KOPT-K1 (cell line): ENCODE measurements around the gene KDM5B.
"Not testable (repeated sequence)": the region's sequence is repeated elsewhere in the genome, so short reads cannot be mapped to it uniquely, and the experiment has no call there.

Experiments used
- H3K27ac ChIP-seq: fragments of 200-600 bp; sonication (generic); 2 replicates; pipeline ENCODE4 v1.5.1; 2016; ENCODE audit warnings: antibody characterized with exemption, mild to moderate bottlenecking, low read depth, low read length; ENCODE audit not compliant: poor library complexity, severe bottlenecking
- H3K36me3 ChIP-seq: fragments of 200-600 bp; sonication (generic); 2 replicates; pipeline ENCODE4 v1.5.1; 2017; ENCODE audit warnings: antibody characterized with exemption, mild to moderate bottlenecking, low read length, moderate library complexity; ENCODE audit not compliant: insufficient read depth
- H3K9me3 ChIP-seq: fragments of 200-600 bp; sonication (generic); 2 replicates; pipeline ENCODE4 v1.5.1; 2017; ENCODE audit warnings: antibody characterized with exemption, low read length, mild to moderate bottlenecking; ENCODE audit not compliant: insufficient read depth, poor library complexity, severe bottlenecking

Gene KDM5B

DNA sequence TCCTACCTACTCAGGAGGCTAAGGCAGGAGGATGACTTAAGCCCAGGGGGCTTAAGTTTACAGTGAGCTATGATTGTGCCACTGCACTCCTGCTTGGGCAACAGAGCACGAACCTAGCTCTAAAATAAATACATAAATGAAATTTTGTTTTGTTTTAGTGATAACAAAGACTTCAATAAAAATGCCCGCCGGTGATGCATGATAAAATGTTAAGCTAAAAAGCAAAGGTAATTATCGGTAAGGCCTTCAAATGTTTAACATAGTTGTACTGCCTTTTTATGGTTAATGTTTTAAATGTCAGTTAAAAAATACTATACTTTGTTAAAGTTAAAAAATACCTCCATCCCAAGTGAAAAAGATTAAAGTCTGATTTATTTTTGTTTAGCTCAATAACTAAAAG, 27.0 kb downstream of the KDM5B start:
- H3K27ac ChIP-seq = no peak overlapping the region
- no peaks in the 10 kb centered on the region for H3K9me3 ChIP-seq
- no peaks in the 10 kb centered on the region for H3K36me3 ChIP-seq

DNA sequence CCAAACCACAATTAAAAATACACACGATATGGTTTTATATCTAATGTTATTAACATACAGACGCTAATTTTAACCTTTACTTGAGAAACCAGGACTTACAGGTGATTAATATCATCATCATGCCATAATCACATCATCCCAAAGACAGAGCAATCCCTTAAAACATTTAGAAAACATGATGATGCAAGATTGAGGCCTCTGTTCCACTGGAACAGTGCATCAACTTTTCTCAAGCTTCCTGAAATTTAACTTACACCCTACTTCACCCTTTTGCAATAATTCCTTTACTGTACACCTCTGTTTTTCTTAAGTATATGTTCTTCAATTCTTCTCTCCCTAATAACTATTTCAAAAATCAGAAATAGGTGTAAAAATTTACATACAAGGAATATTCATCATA, 38.1 kb downstream of the KDM5B start:
- H3K9me3 ChIP-seq = no peaks in the 10 kb centered on the region
- no peak overlapping the region for H3K27ac ChIP-seq
- H3K36me3 ChIP-seq = no peaks in the 10 kb centered on the region

DNA sequence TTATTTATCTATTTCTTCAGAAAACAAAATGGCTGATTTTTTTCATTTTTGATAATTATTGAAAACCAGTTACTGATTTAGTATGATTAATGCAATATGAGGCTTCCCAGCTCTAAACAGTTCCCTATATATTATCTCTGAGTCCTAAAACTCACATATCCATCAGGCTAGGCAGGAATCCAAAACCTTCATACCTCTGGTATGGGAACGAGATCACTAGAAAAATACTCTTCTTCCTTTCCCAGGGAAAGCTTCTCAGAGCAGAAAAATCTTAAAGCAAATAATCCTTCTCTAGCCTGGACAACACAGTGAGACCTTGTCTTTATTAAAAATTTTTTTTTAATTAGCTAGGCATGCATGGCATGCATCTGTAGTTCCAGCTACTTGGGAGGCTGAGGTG, 42.5 kb downstream of the KDM5B start:
- Histone ChIP-seq H3K9me3 (no peaks in the 10 kb centered on the region), H3K36me3 (no peaks in the 10 kb centered on the region), H3K27ac (no peak overlapping the region)

DNA sequence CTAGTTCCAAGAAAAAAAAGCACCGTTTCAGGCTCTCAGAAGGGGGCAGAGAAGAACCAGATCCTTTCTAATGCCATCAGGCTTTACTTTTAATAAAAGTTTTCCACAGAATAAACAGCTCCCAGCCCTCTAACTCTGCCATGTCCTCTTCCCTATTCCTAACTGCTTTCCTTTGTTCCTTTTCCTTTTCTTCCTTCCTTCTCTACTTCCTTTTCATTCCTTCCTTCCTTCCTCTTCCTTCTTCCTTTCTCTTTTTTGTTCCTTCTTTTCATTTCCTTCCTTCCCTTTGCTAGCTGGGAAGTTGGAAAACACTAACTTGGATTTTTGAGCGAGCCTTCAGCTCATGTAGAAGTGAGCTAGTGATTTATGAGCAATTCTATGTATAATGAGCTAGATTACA, 46.2 kb downstream of the KDM5B start:
- no peaks in the 10 kb centered on the region for H3K36me3 ChIP-seq
- no peak overlapping the region for H3K27ac ChIP-seq
- H3K9me3 ChIP-seq = no peaks in the 10 kb centered on the region

DNA sequence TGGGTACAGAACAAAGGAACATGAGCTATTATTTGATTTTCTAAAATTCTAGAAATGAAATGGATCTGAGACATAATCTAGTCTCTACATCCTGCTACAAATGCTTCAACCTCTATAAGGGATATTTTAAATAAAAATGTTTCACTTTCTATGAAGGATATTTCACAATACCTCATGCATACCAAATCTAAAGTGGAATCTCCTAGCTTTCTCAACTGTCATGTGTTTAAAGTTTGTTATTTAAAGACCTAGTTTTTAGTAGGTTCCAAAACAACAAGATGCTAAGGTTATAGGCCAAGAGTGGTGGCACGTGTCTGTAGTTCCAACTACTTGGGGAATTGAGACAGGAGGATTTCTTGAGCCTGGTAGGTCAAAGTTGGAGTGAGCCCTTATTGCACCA, 47.6 kb downstream of the KDM5B start:
- H3K27ac ChIP-seq = no peak overlapping the region
- H3K36me3 ChIP-seq = no peaks in the 10 kb centered on the region
- no peaks in the 10 kb centered on the region for H3K9me3 ChIP-seq

DNA sequence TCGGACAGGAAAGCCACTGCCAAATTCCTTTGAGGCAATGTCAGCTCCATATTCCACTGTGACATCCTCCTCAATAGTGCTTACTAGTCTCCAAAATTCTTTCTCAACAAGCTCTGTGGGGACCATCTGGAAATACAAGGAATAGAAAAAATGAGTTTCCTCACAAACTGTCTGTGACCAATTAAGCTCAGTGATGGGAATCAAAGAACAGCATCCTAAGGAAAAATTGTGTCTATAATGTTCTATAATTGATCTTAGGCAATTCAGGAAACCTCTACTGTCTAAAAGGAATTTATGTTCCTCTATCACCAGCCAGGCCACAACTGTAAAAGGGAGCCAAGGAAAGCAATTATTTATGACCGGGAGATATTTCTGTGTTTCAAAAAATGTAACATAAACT, 51.8 kb downstream of the KDM5B start:
- no peaks in the 10 kb centered on the region for H3K9me3 ChIP-seq
- no peaks in the 10 kb centered on the region for H3K36me3 ChIP-seq
- no peak overlapping the region for H3K27ac ChIP-seq

DNA sequence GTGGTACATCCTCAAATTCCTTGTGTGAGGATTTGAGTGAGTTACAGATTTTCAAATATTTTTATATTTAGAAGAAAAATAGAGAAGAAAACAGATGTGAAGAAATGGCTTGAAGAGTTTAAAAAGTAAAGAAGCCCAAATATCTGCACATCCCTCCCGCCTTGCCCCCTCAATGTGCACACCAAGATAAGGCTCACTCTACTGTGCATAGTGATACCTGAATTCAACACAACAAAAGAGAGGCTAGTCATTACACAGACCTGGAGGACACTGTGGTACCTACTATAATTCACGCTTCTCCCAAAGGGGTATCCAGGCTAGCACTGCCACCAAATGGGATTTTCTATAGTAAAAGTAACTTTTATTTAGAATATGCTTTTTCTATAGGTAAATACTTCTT, 53.9 kb downstream of the KDM5B start:
- H3K9me3 ChIP-seq = no peaks in the 10 kb centered on the region
- H3K36me3 ChIP-seq = no peaks in the 10 kb centered on the region
- no peak overlapping the region for H3K27ac ChIP-seq

DNA sequence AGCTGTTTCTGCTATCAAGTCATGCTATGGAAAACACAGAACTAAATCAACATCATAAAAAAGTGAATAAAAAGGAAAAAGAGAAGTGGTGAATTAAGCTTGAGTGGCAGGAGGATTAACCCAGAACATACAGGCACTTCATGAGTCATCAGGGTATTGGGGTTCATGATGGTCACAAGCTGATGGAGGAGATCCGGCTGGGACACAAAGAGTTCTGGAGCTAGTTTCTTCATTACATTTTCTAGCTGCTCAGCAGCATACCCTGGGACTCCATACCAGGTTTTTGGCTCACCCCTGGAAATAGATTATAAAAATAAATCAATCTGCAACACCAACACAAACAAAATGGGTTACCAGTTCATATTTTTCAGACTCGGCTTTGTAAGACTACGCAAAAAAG, 55.4 kb downstream of the KDM5B start:
- Histone ChIP-seq H3K36me3 (no peaks in the 10 kb centered on the region), H3K27ac (no peak overlapping the region), H3K9me3 (no peaks in the 10 kb centered on the region)

DNA sequence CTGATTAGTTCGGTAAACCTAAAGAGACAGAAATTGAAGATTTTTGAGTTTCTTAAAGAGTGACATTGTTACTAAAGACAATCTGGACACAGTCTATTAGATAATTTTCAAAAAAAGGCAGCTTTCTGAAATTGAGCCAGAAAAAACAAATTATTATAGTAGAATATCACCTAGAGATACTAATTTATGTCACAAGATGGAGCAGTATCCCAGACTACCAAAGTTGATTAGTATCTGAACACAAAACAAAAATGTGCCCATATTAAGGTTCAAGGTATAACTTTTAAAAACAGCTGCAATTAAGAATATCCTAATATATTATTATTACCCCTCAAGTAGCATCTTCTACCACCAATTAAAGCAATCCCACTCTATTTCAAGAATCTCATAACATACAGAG, 57.5 kb downstream of the KDM5B start:
- Histone ChIP-seq H3K9me3 (no peaks in the 10 kb centered on the region), H3K36me3 (no peaks in the 10 kb centered on the region), H3K27ac (no peak overlapping the region)

DNA sequence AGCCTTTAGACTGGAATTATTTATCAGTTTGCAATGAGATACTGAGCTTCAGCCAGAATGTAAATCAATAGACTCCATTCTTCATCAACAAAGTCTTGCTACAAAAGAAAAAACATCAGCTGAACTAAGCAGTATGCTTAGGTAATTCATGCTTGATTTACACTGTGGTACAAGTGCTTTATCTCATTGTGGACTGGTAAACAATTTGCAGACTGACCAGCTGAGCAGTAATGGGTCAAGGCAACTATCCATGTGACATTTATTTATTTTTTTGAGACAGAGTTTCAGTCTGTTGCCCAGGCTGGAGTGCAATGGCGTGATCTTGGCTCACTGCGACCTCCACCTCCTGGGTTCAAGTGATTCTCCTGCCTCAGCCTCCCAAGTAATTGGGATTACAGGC, 58.2 kb downstream of the KDM5B start:
- no peaks in the 10 kb centered on the region for H3K9me3 ChIP-seq
- no peak overlapping the region for H3K27ac ChIP-seq
- H3K36me3 ChIP-seq = no peaks in the 10 kb centered on the region

DNA sequence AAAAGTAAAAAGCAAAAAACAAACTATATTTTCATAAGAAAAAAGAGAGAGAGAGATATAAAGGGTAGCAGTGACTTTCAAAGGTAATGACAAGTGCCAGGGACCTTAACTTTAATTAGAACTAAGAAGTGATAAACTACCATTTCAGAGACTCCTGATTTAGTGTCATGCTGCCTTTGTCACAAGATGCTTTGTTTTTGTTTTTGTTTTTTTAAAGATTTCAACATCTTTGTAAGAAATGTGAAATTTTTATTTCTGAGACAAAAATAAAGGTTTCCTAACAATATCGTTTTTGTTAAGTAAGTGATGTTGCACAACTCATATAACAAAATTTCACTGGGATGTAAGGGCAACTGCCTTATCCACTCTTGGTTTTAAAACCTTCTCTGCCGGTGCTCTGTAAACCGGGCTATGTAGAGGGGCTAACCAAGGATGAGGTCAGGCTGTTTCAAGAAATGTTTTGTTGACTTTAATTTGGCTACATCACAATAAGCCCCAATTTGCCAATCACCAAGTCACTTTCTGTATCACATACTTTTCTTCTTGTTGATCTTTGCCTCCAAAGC, 62.8 kb downstream of the KDM5B start:
- Histone ChIP-seq H3K9me3 (no peaks in the 10 kb centered on the region), H3K36me3 (no peaks in the 10 kb centered on the region), H3K27ac (no peak overlapping the region)

DNA sequence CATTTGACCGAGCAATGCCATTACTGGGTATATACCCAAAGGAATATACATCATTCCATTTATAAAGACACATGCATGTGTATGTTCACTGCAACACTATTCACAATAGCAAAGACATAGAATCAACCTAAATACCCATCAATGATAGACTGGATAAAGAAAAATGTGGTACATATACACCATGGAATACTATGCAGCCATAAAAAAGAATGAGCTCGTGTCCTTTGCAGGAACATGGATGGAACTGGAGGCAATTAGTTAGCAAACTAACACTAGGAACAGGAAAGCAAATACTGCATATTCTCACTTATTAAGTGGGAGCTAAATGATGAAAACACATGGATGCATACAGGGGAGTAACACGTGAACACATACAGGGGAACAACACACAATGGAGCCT, 63.5 kb downstream of the KDM5B start:
- H3K36me3 ChIP-seq, H3K9me3 ChIP-seq, H3K27ac ChIP-seq: not testable (repeated sequence)

DNA sequence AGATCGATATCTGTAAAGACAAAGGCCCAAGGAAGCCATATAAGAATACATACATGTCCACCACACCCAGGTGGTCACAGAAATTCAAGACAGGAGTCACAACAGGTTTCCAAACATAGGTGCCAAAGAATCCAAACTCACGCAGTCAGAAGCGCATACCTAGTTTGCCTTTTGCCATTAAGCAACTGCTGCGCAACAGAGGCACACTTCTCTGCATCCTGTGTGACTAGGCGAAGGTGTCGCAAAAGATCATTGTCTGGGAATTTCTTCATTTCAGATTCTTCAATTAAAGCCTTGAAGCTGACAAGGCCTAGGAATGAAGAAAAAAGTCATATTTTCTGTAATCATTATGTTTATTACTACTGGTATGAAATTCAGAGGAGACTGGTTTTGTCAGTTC, 65.7 kb downstream of the KDM5B start:
- no peaks in the 10 kb centered on the region for H3K9me3 ChIP-seq
- no peak overlapping the region for H3K27ac ChIP-seq
- no peaks in the 10 kb centered on the region for H3K36me3 ChIP-seq

DNA sequence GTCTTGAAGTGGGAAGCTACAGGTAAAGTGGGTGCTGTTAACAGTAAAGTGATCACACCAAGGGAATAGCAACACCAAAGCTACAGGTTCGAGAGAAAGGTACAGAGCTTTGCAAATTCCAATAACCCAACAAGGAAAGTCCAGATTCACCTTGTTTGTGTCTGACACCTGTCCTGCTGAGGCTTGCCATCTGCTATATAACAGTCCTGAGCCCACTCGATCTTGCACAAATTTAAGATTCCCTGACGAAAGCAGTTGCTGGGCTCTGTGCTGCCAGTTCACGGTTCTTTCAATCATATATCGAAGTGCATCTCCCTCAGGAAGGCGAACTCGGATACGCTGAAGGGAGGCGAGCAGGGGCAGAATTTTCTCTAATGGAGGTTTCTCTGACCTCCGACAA, 75.0 kb downstream of the KDM5B start:
- Histone ChIP-seq H3K27ac (no peak overlapping the region), H3K36me3 (no peaks in the 10 kb centered on the region), H3K9me3 (no peaks in the 10 kb centered on the region)

DNA sequence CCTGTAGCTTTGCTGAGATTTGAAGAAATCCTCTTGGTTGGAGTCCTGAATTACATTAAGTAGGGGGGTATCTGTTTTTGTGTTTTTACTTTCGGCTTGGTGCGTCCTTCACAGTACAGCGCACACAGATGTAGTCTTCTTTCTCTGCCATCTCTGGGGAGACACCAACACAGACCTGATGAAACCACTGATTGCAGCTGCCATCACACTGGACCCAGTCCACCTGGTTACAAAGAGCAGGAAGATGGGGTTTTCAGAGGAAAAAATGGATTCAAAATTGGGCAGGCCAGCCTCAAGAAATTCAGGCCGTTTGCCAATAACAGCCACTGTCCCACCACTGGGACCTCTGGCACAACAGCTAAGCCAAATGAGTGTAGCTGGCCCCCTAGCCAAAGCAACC, 79.3 kb downstream of the KDM5B start:
- Histone ChIP-seq H3K27ac (no peak overlapping the region), H3K36me3 (no peaks in the 10 kb centered on the region), H3K9me3 (no peaks in the 10 kb centered on the region)

DNA sequence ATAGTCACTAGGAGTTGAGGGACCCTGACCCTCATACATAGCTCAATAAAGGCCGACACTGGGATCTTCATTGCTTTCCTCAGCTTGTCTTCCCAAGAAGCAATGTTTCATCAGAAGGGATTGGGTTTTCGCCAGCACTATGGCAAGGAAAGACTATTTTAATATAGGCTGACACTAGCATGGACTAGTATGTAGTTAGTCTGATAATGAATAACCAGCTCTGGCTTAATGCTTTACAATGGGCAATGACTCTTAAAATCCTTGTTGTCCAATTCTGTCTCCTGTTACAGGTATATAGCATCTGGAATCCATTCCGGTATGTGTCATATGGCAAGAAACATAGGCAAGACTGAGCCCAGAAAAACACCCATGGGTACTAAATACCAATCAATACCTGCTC, 82.7 kb downstream of the KDM5B start:
- no peaks in the 10 kb centered on the region for H3K9me3 ChIP-seq
- no peaks in the 10 kb centered on the region for H3K36me3 ChIP-seq

DNA sequence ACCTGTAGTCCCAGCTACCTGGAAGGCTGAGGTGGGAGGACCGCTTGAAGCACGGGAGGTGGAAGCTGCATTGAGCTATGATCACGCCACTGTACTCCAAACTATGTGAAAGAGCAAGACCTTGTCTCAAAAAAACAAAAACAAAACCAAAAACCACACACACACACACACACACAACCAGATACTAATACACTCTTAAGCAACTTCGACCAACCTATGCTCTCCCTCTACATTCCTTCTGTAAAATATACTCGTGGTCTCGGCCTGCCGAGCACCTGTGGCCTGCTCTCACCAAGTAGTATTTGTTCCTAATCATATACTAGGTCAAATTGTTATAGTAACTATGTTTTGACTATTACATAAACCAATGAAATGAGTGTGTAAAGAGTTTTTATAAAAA, 84.5 kb downstream of the KDM5B start:
- Histone ChIP-seq H3K9me3 (no peaks in the 10 kb centered on the region), H3K27ac (no peak overlapping the region), H3K36me3 (no peaks in the 10 kb centered on the region)

More for the DNA sequence above, 82.7 kb downstream of the KDM5B start:
- H3K27ac ChIP-seq = no peak overlapping the region
